ENCODE data around the gene LRRK1.

LRRK1 gene

DNA sequence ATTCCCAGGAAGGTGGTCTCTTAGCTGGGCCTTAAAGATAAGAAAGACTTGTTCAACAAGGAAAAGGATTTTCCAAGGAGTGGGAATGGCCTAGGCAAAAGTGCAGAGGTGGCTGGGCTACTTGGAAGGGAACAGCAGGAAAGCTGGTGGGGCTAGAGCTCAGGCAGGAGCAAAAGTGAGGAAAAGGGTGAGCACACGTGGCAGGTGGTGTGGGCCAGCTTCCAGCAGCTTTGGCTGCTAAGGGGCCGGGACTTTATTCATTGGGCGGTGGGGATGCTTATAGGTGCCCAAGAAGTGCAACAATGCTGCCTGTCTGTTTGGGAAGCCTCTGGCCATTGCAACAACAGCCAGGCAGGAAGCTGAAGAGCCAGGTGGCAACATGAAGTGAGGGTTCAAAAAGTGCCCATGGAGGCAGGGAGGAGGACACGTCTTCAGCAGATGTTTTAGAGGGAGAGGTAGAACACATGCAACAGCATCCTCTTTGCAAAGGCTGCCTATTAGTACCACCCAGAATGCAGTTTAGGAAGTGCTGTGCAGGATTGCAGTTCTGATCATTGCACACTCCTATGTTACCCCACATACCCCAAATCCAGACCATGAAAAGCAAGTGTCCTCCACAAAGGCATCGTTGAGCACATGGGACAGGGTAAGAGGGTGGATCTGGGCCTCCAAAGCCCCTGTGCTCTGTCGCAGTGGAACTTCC lies 25.7 kb upstream of the LRRK1 start:
- TF ChIP-seq, protein P1, sequence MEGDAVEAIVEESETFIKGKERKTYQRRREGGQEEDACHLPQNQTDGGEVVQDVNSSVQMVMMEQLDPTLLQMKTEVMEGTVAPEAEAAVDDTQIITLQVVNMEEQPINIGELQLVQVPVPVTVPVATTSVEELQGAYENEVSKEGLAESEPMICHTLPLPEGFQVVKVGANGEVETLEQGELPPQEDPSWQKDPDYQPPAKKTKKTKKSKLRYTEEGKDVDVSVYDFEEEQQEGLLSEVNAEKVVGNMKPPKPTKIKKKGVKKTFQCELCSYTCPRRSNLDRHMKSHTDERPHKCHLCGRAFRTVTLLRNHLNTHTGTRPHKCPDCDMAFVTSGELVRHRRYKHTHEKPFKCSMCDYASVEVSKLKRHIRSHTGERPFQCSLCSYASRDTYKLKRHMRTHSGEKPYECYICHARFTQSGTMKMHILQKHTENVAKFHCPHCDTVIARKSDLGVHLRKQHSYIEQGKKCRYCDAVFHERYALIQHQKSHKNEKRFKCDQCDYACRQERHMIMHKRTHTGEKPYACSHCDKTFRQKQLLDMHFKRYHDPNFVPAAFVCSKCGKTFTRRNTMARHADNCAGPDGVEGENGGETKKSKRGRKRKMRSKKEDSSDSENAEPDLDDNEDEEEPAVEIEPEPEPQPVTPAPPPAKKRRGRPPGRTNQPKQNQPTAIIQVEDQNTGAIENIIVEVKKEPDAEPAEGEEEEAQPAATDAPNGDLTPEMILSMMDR (IDR thresholded peaks at IDR 0.05) = no peak

DNA sequence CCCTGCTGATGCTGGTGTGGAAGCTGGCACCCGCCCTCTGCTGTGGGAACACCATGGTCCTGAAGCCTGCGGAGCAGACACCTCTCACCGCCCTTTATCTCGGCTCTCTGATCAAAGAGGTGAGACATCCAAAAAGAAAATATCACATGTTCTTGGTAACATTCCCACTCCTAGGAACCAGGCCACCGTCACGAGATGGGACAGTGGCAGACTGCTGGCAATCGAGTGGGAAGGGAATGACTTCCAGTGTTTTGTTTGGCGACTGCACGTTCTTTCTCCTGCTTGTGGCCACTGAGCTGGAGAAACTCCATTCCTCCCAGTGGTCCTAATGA lies 25.2 kb upstream of the LRRK1 start:
- TF ChIP-seq, protein P1 (IDR thresholded peaks at IDR 0.05) = no peak

DNA sequence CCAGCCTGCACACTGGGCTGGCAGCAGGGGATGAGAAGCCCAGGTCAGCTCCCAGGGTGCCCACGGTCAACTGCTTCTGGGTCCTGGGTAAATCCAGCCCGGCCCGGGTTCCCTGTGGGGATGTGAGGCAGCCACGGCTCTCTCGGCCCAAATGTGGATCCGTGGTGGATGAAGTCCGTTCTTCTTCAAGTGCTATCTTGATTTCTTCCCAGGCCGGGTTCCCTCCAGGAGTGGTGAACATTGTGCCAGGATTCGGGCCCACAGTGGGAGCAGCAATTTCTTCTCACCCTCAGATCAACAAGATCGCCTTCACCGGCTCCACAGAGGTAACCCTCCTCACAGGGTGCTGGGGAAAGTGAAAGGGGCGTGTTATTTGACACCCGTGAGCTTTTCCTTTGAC lies 23.4 kb upstream of the LRRK1 start:
- TF ChIP-seq, protein P1 (IDR thresholded peaks at IDR 0.05) = no peak

DNA sequence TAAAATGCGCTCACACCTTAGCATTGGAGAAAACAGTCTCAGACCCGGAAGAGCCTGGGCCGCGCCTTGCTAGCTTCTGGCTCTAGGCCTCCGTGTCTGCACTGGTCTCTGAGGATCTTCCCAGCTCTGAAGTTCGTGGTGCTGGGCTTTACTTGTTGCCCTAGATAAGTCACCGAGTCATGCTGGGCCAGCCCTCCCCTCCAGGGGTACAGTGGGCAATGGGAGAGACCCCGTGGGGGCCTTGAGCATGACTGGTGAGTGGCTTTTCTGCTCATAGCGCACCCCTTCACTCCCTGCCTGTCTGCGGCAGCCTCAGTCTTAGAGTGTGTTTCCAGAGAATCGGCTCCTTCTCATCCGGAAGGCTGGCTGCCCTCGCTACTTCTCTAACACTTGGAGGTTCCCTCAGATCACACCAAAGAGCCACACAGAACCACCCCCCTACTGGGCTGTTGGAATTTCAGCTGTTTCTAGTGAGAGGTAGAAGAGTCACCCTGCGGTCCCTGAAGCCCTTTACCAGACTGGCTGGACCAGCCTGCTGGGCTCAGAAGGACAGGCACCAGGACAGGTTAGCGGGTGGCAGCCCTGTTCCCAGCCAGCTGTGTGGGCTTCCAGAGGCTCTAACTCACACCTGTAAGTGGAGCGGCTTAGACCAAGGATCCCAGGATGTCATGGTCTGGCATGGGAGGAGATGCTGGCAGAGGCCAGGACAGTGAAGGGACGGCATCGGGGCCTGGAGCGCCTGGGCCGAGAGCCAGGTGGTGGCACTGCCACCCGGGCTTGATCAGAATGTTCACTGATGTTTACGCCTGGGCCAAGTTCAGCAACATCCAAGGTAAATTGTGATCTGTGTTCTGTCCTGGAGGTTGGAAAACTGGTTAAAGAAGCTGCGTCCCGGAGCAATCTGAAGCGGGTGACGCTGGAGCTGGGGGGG lies 21.7 kb upstream of the LRRK1 start:
- TF ChIP-seq, protein P1 (IDR thresholded peaks at IDR 0.05) = no peak

DNA sequence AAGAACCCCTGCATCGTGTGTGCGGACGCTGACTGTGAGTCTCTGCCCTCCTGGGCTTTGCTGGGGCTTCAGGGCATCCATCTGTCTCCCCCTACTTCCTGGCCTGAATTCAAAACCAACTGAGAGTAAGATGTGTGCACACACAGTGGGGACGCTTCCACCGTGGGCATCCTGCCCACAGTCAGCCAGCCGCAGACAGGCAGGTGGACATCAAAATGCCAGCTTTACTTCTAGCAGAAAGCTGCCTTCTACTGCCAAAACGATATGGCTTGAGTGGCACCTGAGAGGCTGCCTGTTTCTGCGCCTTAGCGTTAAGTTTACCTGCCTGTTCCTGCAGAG lies 21.0 kb upstream of the LRRK1 start:
- TF ChIP-seq, protein P1 (IDR thresholded peaks at IDR 0.05) = no peak

DNA sequence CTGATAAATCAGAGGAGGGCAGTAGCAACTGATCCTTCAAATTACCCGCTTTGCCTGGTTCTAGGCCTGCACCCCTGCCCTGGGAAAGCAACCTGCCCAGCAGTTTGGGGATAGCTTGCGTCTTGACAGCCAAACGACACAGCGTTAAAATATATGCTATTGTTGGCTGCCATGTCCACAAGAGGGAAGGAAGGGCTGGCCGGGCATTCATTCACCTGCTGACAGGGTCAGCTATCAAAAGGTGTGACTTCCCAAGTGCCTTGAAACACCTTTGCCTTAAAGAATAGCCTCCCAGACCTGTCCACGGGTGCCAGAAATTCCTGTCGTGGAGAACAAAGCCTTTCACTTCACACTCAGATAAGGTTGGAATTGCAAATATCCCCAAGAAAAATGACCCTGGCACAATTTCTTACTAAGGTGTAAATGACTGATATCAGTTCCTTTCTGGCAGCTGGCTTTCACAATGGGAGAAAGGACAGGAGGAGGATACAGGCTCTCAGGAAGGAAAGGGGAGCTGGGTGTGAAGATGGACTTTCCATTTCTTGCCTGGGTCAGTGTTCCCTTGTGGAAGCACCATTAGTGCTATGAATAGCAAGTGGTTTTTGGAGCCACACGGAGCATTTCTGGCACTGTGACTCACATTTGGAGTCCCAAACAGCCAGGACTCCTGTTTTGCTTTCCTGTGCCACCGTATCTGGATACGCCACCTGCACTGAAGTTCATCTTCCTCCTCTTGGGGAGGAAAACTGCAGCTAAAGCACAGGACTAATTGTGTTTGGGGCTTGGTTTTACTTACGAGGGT lies 20.3 kb upstream of the LRRK1 start:
- TF ChIP-seq, protein P1 (IDR thresholded peaks at IDR 0.05) = no peak

DNA sequence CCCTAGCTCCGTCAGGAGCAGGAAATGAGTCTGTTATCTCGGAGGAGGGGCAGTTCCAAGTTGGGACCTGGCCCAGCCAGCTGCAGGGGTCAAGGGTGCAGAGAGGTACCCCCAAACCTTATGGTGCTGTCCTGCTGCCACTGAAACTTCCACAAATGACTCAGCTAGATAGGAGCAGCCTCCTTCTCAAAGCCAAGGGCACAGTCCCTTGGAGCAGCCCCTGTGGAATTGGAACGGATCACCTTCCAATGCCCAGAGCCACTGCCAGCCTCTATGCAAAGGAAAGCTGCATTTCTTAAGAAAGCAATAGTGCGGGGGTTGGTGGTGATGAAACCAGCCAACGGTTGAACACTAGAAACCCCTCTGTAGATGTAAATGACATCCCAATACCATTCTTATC lies 19.6 kb upstream of the LRRK1 start:
- TF ChIP-seq, protein P1 (IDR thresholded peaks at IDR 0.05) = no peak
